ENCODE data around the gene MARCHF7.
"Not testable (repeated sequence)": the region's sequence is repeated elsewhere in the genome, so short reads cannot be mapped to it uniquely, and the experiment has no call there.

Gene MARCHF7

DNA sequence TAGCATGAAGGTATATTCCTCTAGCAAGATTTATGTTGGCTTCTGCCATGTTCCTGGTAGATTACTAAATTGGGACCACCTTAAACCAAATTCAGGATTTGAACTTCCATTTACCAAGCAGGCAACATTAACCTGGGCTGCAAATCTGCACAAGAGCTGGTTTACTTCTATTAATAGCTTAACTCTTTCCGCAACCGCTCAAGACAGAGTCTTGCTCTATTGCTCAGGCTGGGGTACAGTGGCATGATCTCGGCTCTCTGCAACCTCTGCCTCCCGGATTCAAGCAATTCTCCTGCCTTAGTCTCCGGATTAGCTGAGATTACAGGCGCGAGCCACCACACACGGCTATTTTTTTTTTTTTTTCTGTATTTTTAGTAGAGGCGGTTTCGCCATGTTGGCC lies 8.4 kb downstream of the MARCHF7 start:
- H3K4me3 ChIP-seq (ENCODE audit: low read length): no peak overlapping the region
- H3K27me3 ChIP-seq (ENCODE audit: control insufficient read depth, low read length): no peaks in the 10 kb centered on the region
- H3K36me3 ChIP-seq (ENCODE audit: control insufficient read depth, low read length): peaks cover 98% of the 10 kb centered on the region
- TF ChIP-seq EZH2phosphoT487 (IDR thresholded peaks at IDR 0.05; ENCODE audit: borderline replicate concordance, low read length): no peak
- TF ChIP-seq, protein P1, sequence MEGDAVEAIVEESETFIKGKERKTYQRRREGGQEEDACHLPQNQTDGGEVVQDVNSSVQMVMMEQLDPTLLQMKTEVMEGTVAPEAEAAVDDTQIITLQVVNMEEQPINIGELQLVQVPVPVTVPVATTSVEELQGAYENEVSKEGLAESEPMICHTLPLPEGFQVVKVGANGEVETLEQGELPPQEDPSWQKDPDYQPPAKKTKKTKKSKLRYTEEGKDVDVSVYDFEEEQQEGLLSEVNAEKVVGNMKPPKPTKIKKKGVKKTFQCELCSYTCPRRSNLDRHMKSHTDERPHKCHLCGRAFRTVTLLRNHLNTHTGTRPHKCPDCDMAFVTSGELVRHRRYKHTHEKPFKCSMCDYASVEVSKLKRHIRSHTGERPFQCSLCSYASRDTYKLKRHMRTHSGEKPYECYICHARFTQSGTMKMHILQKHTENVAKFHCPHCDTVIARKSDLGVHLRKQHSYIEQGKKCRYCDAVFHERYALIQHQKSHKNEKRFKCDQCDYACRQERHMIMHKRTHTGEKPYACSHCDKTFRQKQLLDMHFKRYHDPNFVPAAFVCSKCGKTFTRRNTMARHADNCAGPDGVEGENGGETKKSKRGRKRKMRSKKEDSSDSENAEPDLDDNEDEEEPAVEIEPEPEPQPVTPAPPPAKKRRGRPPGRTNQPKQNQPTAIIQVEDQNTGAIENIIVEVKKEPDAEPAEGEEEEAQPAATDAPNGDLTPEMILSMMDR (IDR thresholded peaks at IDR 0.05; ENCODE audit: low read depth, low read length, poor library complexity, severe bottlenecking): no peak
- H3F3A ChIP-seq (ENCODE audit: control insufficient read depth, insufficient read depth): no peaks in the 10 kb centered on the region
- H3K9me3 ChIP-seq (ENCODE audit: control insufficient read depth, insufficient read depth, low read length): no peaks in the 10 kb centered on the region
- no peaks in the 10 kb centered on the region for H3K9me2 ChIP-seq (replicated peaks; ENCODE audit: control insufficient read depth, low read length)
- H3K27ac ChIP-seq (ENCODE audit: low read depth, low read length): no peak overlapping the region
- peaks cover 29% of the 10 kb centered on the region for H4K20me1 ChIP-seq (ENCODE audit: control insufficient read depth, insufficient read depth, low read depth, low read length)
- peaks cover 52% of the 10 kb centered on the region for H3K4me1 ChIP-seq (ENCODE audit: control insufficient read depth, low read length)
- peaks cover 100% of the 10 kb centered on the region for H3K79me2 ChIP-seq (ENCODE audit: control insufficient read depth, low read length)
- H3K4me2 ChIP-seq (ENCODE audit: low read length): no peak overlapping the region

DNA sequence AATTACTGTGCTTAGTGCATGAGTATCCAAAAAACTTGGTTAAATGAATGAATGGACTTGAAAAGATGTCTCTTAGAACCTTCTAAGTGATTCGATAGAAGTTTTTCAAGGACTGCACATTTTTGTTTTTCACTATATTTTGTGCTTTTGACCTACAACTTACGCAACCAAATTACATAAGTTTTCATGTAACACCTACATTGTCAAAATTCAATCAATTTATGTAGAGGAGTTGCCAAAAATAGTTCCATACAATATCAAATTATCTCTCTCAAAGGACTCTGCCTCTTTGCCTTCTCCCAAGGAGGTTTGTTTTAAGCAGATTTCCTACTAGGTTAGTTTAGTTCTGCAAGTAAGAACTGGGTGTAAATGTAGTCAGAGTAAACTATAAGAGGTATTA lies 10.3 kb downstream of the MARCHF7 start:
- Histone ChIP-seq H3K9me2 (replicated peaks; ENCODE audit: control insufficient read depth, low read length) (no peaks in the 10 kb centered on the region), H3K4me2 (ENCODE audit: low read length) (no peak overlapping the region), H3K27me3 (ENCODE audit: control insufficient read depth, low read length) (no peaks in the 10 kb centered on the region), H3K4me1 (ENCODE audit: control insufficient read depth, low read length) (peaks cover 33% of the 10 kb centered on the region), H3K36me3 (ENCODE audit: control insufficient read depth, low read length) (peaks cover 96% of the 10 kb centered on the region), H3K27ac (ENCODE audit: low read depth, low read length) (no peak overlapping the region), H3K4me3 (ENCODE audit: low read length) (no peak overlapping the region), H4K20me1 (ENCODE audit: control insufficient read depth, insufficient read depth, low read depth, low read length) (peaks cover 29% of the 10 kb centered on the region), H3K79me2 (ENCODE audit: control insufficient read depth, low read length) (peaks cover 100% of the 10 kb centered on the region), H3K9me3 (ENCODE audit: control insufficient read depth, insufficient read depth, low read length) (no peaks in the 10 kb centered on the region), H3F3A (ENCODE audit: control insufficient read depth, insufficient read depth) (no peaks in the 10 kb centered on the region)
- TF ChIP-seq, protein P1 (IDR thresholded peaks at IDR 0.05; ENCODE audit: low read depth, low read length, poor library complexity, severe bottlenecking): no peak
- TF ChIP-seq EZH2phosphoT487 (IDR thresholded peaks at IDR 0.05; ENCODE audit: borderline replicate concordance, low read length): no peak

DNA sequence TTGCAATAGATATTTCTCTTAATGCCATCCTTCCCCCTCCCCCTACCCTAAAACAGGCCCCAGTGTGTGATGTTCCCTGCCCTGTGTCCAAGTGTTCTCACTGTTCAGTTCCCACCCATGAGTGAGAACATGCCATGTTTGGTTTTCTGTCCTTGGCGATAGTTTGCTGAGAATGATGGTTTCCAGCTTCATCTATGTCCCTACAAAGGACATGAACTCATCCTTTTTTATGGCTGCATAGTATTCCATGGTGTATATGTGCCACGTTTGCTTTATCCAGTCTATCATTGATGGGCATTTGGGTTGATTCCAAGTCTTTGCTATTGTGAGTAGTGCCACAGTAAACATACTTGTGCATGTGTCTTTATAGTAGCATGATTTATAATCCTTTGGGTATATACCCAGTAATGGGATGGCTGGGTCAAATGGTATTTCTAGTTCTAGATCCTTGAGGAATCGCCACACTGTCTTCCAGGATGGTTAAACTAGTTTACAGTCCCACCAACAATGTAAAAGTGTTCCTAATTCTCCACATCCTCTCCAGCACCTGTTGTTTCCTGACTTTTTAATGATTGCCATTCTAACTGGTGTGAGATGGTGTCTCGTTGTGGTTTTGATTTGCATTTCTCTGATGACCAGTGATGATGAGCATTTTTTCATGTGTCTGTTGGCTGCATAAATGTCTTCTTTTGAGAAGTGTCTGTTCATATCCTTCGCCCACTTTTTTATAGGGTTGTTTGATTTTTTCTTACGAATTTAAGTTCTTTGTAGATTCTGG lies 12.7 kb downstream of the MARCHF7 start:
- not testable (repeated sequence) for H3K4me2 ChIP-seq (ENCODE audit: low read length); H3K27ac ChIP-seq (ENCODE audit: low read depth, low read length); H3F3A ChIP-seq (ENCODE audit: control insufficient read depth, insufficient read depth); H3K4me3 ChIP-seq (ENCODE audit: low read length); H3K27me3 ChIP-seq (ENCODE audit: control insufficient read depth, low read length); H3K9me2 ChIP-seq (replicated peaks; ENCODE audit: control insufficient read depth, low read length); H3K9me3 ChIP-seq (ENCODE audit: control insufficient read depth, insufficient read depth, low read length)
- H3K36me3 ChIP-seq (ENCODE audit: control insufficient read depth, low read length): peaks cover 96% of the 10 kb centered on the region
- peaks cover 37% of the 10 kb centered on the region for H4K20me1 ChIP-seq (ENCODE audit: control insufficient read depth, insufficient read depth, low read depth, low read length)
- H3K79me2 ChIP-seq (ENCODE audit: control insufficient read depth, low read length): peaks cover 100% of the 10 kb centered on the region
- peaks cover 29% of the 10 kb centered on the region for H3K4me1 ChIP-seq (ENCODE audit: control insufficient read depth, low read length)

DNA sequence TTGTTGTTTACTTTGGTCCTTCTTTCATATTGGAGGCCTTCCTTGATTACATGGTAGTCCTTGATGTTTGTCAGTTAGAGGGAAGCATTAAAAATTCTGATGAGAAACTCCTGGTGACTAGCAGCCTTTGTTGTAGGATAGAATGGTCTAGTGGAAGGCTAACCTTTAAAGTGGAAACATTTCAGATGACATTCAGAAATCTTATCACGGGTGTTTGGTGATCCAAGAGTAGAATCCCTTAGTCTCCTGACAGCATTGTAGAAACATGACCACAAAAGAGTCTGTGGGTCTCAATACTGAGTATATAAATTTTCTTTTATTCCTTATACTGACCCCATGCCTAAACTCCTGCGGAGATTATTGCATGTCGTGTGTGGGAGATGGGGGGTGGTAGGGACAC lies 13.4 kb downstream of the MARCHF7 start:
- Histone ChIP-seq H3K27ac (ENCODE audit: low read depth, low read length) (no peak overlapping the region), H3K9me3 (ENCODE audit: control insufficient read depth, insufficient read depth, low read length) (no peaks in the 10 kb centered on the region), H3K9me2 (replicated peaks; ENCODE audit: control insufficient read depth, low read length) (no peaks in the 10 kb centered on the region), H3K79me2 (ENCODE audit: control insufficient read depth, low read length) (peaks cover 100% of the 10 kb centered on the region), H3K36me3 (ENCODE audit: control insufficient read depth, low read length) (peaks cover 95% of the 10 kb centered on the region), H3K27me3 (ENCODE audit: control insufficient read depth, low read length) (no peaks in the 10 kb centered on the region), H3K4me1 (ENCODE audit: control insufficient read depth, low read length) (peaks cover 29% of the 10 kb centered on the region), H3K4me2 (ENCODE audit: low read length) (no peak overlapping the region), H3F3A (ENCODE audit: control insufficient read depth, insufficient read depth) (no peaks in the 10 kb centered on the region), H3K4me3 (ENCODE audit: low read length) (no peak overlapping the region), H4K20me1 (ENCODE audit: control insufficient read depth, insufficient read depth, low read depth, low read length) (peaks cover 34% of the 10 kb centered on the region)
- no peak for TF ChIP-seq EZH2phosphoT487 (IDR thresholded peaks at IDR 0.05; ENCODE audit: borderline replicate concordance, low read length)
- TF ChIP-seq, protein P1 (IDR thresholded peaks at IDR 0.05; ENCODE audit: low read depth, low read length, poor library complexity, severe bottlenecking): no peak
